PC-3 (cell line): ENCODE results near the gene SCN4B. TPM values are rescaled to one million over a fixed set of nuclear protein-coding genes. Genes with fewer than 3 reads are reported as not detected.

Source experiments
- ATAC-seq: fragments of 200-7000 bp; cut with Tn5 transposase; 2 replicates; pipeline ENCODE4 v1.9.1; 2020; ENCODE audit warnings: mild to moderate bottlenecking, moderate library complexity
- BruUV-seq: library from RNA; stranded (reverse); fragments of 400-500 nt; replicated peaks from 2 replicates; lab custom pipeline; 2021; lab: Mats Ljungman, UMichigan
- CTCF ChIA-PET: fragments of 300-600 bp; sonication (Branson Sonifier 250); formaldehyde crosslinking; loops from one replicate; lab custom pipeline; 2022; ENCODE audit warnings: antibody characterized with exemption; lab: Charles Lee
- POLR2A ChIA-PET: fragments of 300-600 bp; sonication (Branson Sonifier 250); formaldehyde crosslinking; loops from one replicate; lab custom pipeline; 2022; ENCODE audit warnings: antibody characterized with exemption; ENCODE audit not compliant: unreplicated experiment; lab: Charles Lee
- DNase-seq: peaks from one replicate; pipeline ENCODE4 v3.0.0-alpha.2; 2015
- H2AFZ ChIP-seq: fragments of 300-600 bp; sonication (generic); 2 replicates; pipeline ENCODE4 v1.6.0; 2016; ENCODE audit warnings: antibody characterized with exemption, low read length
- H3F3A ChIP-seq: fragments of 300-600 bp; sonication (generic); one replicate; pipeline ENCODE4 v1.6.0; 2017; ENCODE audit warnings: antibody characterized with exemption, low read length, control low read depth, mild to moderate bottlenecking; ENCODE audit not compliant: unreplicated experiment
- H3K27ac ChIP-seq: fragments of 300-600 bp; sonication (generic); 2 replicates; pipeline ENCODE4 v1.5.1; 2016; ENCODE audit warnings: mild to moderate bottlenecking, low read length
- H3K27me3 ChIP-seq: fragments of 300-600 bp; sonication (generic); 2 replicates; pipeline ENCODE4 v1.6.1; 2016; ENCODE audit warnings: low read length, mixed read lengths
- H3K36me3 ChIP-seq: fragments of 300-600 bp; sonication (generic); 2 replicates; pipeline ENCODE4 v1.6.1; 2016; ENCODE audit warnings: low read depth, mixed run types, low read length, mixed read lengths
- H3K4me1 ChIP-seq: fragments of 300-600 bp; sonication (generic); 2 replicates; pipeline ENCODE4 v1.5.1; 2016; ENCODE audit warnings: low read length; ENCODE audit not compliant: insufficient read depth
- H3K4me2 ChIP-seq: fragments of 300-600 bp; sonication (generic); 2 replicates; pipeline ENCODE4 v1.6.0; 2016; ENCODE audit warnings: low read length
- H3K4me3 ChIP-seq: fragments of 300-600 bp; sonication (generic); 2 replicates; pipeline ENCODE4 v1.5.1; 2016; ENCODE audit warnings: mild to moderate bottlenecking, low read length, mixed read lengths
- H3K79me2 ChIP-seq: fragments of 300-600 bp; sonication (generic); 2 replicates; pipeline ENCODE4 v1.6.1; 2017; ENCODE audit warnings: low read length, mixed read lengths
- H3K9ac ChIP-seq: fragments of 300-600 bp; sonication (generic); 2 replicates; pipeline ENCODE4 v1.6.0; 2016; ENCODE audit warnings: mild to moderate bottlenecking, low read length
- H3K9me2 ChIP-seq: fragments of 300-600 bp; sonication (generic); replicated peaks from 2 replicates; pipeline ENCODE4 v1.6.1; 2016; ENCODE audit warnings: mixed run types, low read length, mixed read lengths
- H3K9me3 ChIP-seq: fragments of 300-600 bp; sonication (generic); 2 replicates; pipeline ENCODE4 v1.6.1; 2016; ENCODE audit warnings: low read length, mixed read lengths
- H4K20me1 ChIP-seq: fragments of 300-600 bp; sonication (generic); 2 replicates; pipeline ENCODE4 v1.6.1; 2016; ENCODE audit warnings: low read length, mixed read lengths
- CTCF ChIP-seq: fragments of 300-600 bp; sonication (generic); conservative IDR thresholded peaks from 2 replicates; pipeline ENCODE4 v1.5.1; 2017; ENCODE audit warnings: antibody characterized with exemption, low read depth, mild to moderate bottlenecking, low read length
- EZH2 ChIP-seq: fragments of 300-600 bp; sonication (generic); IDR thresholded peaks from one replicate; pipeline ENCODE4 v1.6.1; 2017; ENCODE audit warnings: antibody characterized with exemption, mild to moderate bottlenecking, low read length; ENCODE audit not compliant: unreplicated experiment
- EZH2phosphoT487 ChIP-seq: fragments of 300-600 bp; sonication (generic); IDR thresholded peaks from 2 replicates; pipeline ENCODE4 v1.6.1; 2018; ENCODE audit warnings: mild to moderate bottlenecking, antibody characterized with exemption, low read length, borderline replicate concordance
- intact Hi-C: fragments of 100-400 bp; cut with micrococcal nuclease; formaldehyde crosslinking; loops from 2 replicates; pipeline ENCODE4 v1.9.0; 2023
- total RNA-seq: library from RNA; depleted of rRNA; stranded (reverse); fragments of >200 nt; gene quantifications from 2 replicates; pipeline ENCODE4 v1.2.3, GENCODE V29; 2014

Gene SCN4B
- total RNA-seq, 1 experiment from 2014 or later = not detected

- Histone ChIP-seq H3K4me3 (no peak overlapping the region), H2AFZ (peak overlapping the region; percentile 49), H3K27ac (no peak overlapping the region), H3K79me2 (no peaks in the 10 kb centered on the region), H3K4me2 (peak overlapping the region; percentile 55), H3K36me3 (no peaks in the 10 kb centered on the region), H4K20me1 (no peaks in the 10 kb centered on the region), H3K27me3 (peaks cover 4% of the 10 kb centered on the region), H3K9me3 (no peaks in the 10 kb centered on the region), H3K9ac (no peak overlapping the region), H3F3A (no peaks in the 10 kb centered on the region), H3K4me1 (peaks cover 19% of the 10 kb centered on the region), H3K9me2 (no peaks in the 10 kb centered on the region)
- intact Hi-C loops = no loop called here
- peak; percentile 42; the same call in 1 of the 2 replicates for ATAC-seq
- TF ChIP-seq CTCF = no peak
- TF ChIP-seq EZH2 = no peak
- no peak for TF ChIP-seq EZH2phosphoT487
- DNase-seq = peak; percentile 77
- ChIA-PET CTCF (no interaction called here), POLR2A (no interaction called here)
- BruUV-seq = no TSS peak
Measured at GRCh38 chr11:118175031-118175992, 22.7 kb upstream of the SCN4B start.

- no peaks in the 10 kb centered on the region for H3K9me3 ChIP-seq
- no peak overlapping the region for H3K4me3 ChIP-seq
- ATAC-seq = no peak
- peaks cover 19% of the 10 kb centered on the region for H3K4me1 ChIP-seq
- no peaks in the 10 kb centered on the region for H3K36me3 ChIP-seq
- H2AFZ ChIP-seq = no peak overlapping the region
- DNase-seq = no peak
- H3K79me2 ChIP-seq = no peaks in the 10 kb centered on the region
- no peak overlapping the region for H3K9ac ChIP-seq
- intact Hi-C loops = no loop called here
- no TSS peak for BruUV-seq
- H3K9me2 ChIP-seq = no peaks in the 10 kb centered on the region
- no peak overlapping the region for H3K27ac ChIP-seq
- TF ChIP-seq EZH2 (no peak), EZH2phosphoT487 (no peak)
- no peak overlapping the region for H3K4me2 ChIP-seq
- no peaks in the 10 kb centered on the region for H3F3A ChIP-seq
- ChIA-PET POLR2A (no interaction called here), CTCF (no interaction called here)
- peaks cover 16% of the 10 kb centered on the region for H3K27me3 ChIP-seq
- H4K20me1 ChIP-seq = no peaks in the 10 kb centered on the region
Measured at GRCh38 chr11:118174006-118174567, 21.5 kb upstream of the SCN4B start.

GRCh38 chr11:118172356-118172755 lies 19.7 kb upstream of the SCN4B start:
- DNase-seq (no peak), ATAC-seq (no peak)
- Histone ChIP-seq H3K27me3 (peaks cover 31% of the 10 kb centered on the region), H3K4me3 (no peak overlapping the region), H4K20me1 (no peaks in the 10 kb centered on the region), H3K27ac (no peak overlapping the region), H3F3A (no peaks in the 10 kb centered on the region), H3K9me2 (no peaks in the 10 kb centered on the region), H3K36me3 (no peaks in the 10 kb centered on the region), H3K9me3 (no peaks in the 10 kb centered on the region), H3K4me2 (no peak overlapping the region), H3K79me2 (no peaks in the 10 kb centered on the region), H3K9ac (no peak overlapping the region), H3K4me1 (peaks cover 19% of the 10 kb centered on the region), H2AFZ (no peak overlapping the region)
- ChIA-PET POLR2A (no interaction called here), CTCF (interaction anchor here (0.6 to 1.0 kb wide), 4 partner anchors 26 to 1365 kb away, joined by 3 to 8 read pairs (median 4); no protein-coding TSS in a partner anchor)
- TF ChIP-seq EZH2 (no peak), EZH2phosphoT487 (no peak), CTCF (no peak)
- BruUV-seq = no TSS peak
- intact Hi-C loops = no loop called here
